ENCODE measurements around the gene CEACAM6.
"Not testable (repeated sequence)": the region's sequence is repeated elsewhere in the genome, so short reads cannot be mapped to it uniquely, and the experiment has no call there.

The CEACAM6 gene

GRCh38 chr19:41746593-41747227 is 8.6 kb upstream of the CEACAM6 start:
- in situ Hi-C loops (cut with MboI; ENCODE audit: low sequenced_read_pairs): no loop called here

GRCh38 chr19:41748012-41748411 is 7.3 kb upstream of the CEACAM6 start:
- in situ Hi-C loops (cut with MboI; ENCODE audit: low sequenced_read_pairs): no loop called here

DNA sequence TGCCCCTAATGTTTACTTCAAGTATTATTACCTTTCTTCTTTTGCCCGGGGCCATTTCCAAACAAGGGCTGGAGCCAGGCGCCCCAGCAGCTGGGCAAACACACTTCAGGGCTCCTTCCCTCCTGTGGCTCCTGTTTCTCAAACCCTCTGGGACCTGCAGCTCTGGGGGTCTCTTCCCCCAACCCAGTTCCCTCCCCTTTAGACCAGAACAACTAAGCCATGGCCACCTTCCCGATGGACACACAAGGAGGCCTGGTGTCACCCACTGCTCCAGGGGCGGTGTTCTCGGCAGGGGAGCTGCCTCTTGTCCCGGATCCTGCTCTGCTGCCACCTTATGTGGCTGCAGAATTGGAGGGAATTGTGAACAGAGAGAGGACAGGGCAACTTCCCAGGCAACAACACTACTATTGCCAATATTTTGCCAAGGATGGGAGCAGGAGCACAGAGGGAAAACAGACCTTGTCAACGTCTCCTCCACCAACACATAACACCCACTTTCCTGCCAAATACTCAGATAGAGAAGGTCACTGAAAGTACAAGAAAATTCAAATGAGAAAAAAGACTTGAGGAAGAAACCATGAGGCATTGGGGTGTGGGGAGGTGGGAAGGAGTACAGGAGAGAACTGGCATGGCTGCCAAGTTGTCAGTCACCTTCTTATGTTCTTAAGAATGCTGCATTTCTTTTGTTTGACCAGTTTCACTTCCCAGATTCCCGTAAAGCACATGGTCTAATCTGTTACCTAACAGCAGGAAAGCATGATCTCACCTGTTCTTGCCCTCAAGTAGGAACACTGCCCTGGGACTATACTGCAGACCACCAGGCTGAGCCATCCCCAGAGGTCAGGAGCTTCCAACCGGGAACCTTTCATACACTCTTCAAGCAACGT is 4.8 kb upstream of the CEACAM6 start:
- in situ Hi-C loops (cut with MboI; ENCODE audit: low sequenced_read_pairs): not testable (repeated sequence)

DNA sequence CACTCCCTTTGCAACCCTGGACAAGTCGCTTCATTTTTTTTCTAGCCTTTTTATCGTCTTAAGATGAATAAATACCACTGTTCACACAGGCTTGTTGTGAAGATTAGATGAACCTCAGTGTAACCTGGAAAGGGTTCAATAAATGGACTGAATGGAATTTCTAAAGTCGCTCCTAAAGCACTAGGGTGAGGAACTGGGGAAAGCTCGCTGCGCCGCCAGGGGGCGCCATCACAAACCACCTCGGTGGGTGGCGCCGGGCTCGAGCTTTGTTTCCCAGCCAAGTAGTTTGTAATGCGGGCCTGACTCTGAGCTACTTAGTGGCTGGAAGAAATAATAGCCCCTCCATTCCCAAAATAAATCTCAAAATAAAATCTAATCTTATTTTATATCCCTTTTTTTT is 2.2 kb upstream of the CEACAM6 start:
- in situ Hi-C loops (cut with MboI; ENCODE audit: low sequenced_read_pairs): no loop called here

GRCh38 chr19:41753936-41754529 is 1.3 kb upstream of the CEACAM6 start:
- in situ Hi-C loops (cut with MboI; ENCODE audit: low sequenced_read_pairs): no loop called here

DNA sequence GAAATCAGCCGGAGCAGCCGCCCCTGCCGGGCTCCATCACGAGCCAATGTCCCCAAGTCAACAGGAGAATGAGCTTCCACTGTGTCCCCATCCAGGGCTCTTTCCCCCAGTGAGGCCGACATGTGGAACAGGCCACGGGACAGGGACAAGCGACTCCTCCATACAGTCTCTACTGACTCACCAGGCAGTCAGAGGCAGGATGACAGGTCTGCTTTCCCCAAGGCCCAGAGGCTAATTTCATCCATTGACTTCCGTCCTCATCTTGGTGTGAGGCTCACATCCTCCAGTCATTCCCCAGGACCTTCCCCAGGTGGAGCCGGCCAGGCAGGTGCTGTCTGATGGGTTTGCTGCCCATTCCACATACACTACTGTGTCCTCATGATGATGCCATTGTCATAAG is 3.5 kb downstream of the CEACAM6 start:
- in situ Hi-C loops (cut with MboI; ENCODE audit: low sequenced_read_pairs): no loop called here

DNA sequence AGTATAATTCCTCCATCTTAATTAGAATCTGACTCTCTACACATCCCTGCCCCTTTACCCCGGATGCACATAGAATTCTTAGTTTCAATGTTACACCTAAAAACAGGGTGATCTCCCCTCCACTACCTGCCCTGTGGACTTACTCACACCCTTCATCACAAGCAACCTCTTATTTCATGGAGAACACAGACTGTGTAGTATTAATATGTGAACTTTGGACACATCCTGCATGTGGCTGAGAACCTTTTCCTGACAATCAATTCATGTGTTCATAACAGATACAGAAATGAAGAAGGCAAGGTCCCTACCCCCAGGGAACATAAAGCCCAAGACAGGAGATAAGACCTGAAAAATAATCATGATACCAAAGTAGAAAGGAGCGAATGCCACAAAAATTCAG is 11.8 kb downstream of the CEACAM6 start:
- in situ Hi-C loops (cut with MboI; ENCODE audit: low sequenced_read_pairs): no loop called here

DNA sequence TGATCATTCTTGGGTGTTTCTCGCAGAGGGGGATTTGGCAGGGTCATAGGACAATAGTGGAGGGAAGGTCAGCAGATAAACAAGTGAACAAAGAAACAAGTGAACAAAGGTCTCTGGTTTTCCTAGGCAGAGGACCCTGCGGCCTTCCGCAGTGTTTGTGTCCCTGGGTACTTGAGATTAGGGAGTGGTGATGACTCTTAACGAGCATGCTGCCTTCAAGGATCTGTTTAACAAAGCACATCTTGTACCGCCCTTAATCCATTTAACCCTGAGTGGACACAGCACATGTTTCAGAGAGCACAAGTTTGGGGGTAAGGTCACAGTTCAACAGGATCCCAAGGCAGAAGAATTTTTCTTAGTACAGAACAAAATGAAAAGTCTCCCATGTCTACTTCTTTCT is 12.8 kb downstream of the CEACAM6 start:
- in situ Hi-C loops (cut with MboI; ENCODE audit: low sequenced_read_pairs): not testable (repeated sequence)

- in situ Hi-C loops (cut with MboI; ENCODE audit: low sequenced_read_pairs): no loop called here
Measured at GRCh38 chr19:41769608-41770007, 14.3 kb downstream of the CEACAM6 start.

- in situ Hi-C loops (cut with MboI; ENCODE audit: low sequenced_read_pairs): no loop called here
Measured at GRCh38 chr19:41771410-41771809, 16.1 kb downstream of the CEACAM6 start.

GRCh38 chr19:41774515-41774980 is 19.2 kb downstream of the CEACAM6 start:
- in situ Hi-C loops (cut with MboI; ENCODE audit: low sequenced_read_pairs): no loop called here

DNA sequence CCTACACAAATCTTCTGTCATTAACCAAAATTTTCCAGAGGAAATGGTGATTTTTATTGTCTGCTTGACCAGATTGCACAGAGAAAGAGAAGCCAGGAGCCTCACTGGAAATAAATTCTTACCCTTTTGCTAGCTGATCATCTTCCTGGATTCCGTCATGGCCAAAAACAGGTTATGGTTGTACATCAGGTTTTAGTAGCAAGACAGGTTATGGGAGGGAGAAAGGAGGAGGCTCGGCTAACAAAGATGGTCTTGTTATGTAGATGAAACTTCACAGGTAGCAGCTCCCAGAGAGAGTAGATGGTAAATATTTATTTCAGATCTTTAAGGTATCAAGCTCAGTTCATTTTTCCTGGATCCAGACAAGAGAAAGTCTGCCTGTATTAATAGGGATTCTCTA is 21.4 kb downstream of the CEACAM6 start:
- in situ Hi-C loops (cut with MboI; ENCODE audit: low sequenced_read_pairs): no loop called here

DNA sequence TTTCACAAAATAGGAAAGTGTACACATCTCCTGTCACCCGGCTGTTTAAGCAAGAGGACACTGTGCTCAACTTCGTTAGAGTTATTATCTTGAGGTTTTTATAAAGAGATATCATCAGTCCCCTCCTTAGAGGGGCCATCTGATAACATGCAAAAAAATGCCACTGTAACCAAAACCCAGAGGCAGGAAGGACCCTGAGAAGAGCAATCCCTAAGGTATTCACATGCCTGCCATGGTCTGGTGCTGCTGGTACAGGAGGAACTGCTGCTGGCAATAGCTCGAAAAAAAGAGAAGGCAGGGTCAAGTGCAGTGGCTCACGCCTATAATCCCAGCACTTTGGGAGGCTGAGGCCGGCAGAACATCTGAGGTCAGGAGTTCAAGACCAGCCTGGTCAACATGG is 28.3 kb downstream of the CEACAM6 start:
- in situ Hi-C loops (cut with MboI; ENCODE audit: low sequenced_read_pairs): no loop called here

DNA sequence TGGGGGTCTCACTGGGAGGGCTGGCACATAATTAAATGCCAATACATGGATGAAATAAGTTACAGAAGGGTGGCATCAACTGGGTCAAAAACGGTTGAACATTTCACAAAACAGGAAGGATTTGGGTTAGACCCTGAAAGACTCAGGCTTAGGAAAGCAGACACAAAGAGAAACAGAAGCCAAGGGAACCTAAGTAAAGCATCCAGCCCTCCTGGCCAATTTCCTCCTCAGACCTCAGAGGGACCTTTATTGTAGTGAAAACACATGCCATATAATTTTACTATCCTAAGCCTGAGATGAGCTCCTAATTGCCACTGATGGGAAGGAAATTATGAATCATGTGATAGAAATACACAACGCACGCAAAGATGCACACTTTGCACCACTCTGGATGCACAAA is 29.0 kb downstream of the CEACAM6 start:
- in situ Hi-C loops (cut with MboI; ENCODE audit: low sequenced_read_pairs): no loop called here

DNA sequence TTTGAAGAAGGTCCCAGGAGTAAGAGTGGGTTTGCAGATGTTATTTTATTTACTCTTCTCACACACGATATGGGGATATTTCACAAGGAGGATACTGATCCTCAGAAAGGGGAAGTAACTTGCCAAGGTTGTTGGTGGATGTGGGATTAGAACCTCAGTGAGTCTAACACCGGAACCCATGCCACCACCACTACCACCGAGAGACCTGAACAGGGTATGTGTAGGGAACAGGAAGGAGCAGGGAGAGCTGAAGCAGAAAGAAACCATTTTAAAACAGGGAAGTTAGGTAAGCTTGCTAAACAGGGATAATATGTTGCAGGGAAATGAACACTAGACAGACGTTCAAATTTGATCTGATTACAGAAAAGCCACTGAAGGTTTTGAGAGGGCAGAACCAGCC is 29.4 kb downstream of the CEACAM6 start:
- in situ Hi-C loops (cut with MboI; ENCODE audit: low sequenced_read_pairs): no loop called here

GRCh38 chr19:41785653-41786052 is 30.3 kb downstream of the CEACAM6 start:
- in situ Hi-C loops (cut with MboI; ENCODE audit: low sequenced_read_pairs): no loop called here

DNA sequence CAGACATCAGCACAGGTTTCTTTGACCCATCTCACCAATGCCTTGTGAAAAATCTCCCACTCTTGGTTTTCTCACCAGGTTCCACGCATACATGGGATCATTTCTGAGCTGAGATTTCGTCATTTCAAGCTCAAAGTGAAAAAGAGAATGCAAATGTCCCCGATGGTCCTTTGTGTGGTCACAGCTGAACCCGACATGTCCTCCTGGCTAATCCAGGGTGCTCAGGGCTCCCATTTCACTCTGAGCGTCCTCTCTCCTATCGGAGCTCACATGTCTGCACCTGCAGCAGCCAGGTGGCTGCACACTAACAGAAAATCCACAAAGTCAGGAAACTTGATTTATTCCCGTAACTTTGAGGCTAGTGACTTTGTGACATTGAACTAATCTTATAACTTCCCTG is 31.7 kb downstream of the CEACAM6 start:
- in situ Hi-C loops (cut with MboI; ENCODE audit: low sequenced_read_pairs): no loop called here

GRCh38 chr19:41788518-41788917 is 33.2 kb downstream of the CEACAM6 start:
- in situ Hi-C loops (cut with MboI; ENCODE audit: low sequenced_read_pairs): not testable (repeated sequence)

- in situ Hi-C loops (cut with MboI; ENCODE audit: low sequenced_read_pairs): not testable (repeated sequence)
Measured at GRCh38 chr19:41789053-41789452, 33.7 kb downstream of the CEACAM6 start.

DNA sequence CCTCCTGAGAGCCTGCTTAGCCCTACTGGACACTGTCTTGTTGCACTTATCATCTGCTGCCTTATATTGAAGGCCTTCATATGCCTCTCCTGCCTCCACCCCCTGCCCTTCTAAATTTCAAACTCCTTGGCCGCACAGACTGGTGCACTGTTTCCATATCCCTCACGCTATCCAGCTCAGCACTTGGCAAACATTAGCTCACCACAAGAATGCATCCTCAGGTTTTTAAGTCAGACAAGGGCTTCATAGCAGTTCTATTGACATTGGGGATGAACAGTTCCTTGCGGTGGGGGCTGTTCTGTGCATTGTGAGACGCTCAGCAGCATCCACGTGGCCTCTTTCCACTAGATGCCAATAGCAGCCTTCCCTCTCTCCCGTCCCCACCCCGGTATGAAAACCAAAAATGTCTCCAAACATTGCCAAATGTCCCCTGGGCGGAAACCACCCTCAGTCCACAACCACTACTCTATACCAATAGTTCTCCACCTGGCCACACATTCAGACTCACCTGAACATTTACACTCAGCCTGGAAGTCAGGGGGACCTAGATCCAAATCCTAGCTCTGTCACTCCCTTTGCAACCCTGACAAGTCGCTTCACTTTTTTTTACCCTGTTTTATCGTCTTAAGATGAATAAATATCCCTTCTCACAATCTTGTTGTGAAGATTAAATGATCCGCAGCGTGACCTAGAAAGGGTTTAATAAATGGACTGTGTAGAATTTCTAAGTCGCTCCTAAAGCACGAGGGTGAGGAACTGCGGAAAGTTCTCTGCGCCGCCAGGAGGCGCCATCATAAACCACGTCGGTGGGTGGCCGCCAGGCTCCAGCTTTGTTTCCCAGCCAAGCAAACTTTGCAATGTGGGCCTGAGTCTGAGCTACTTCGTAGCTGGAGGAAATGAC is 37.4 kb downstream of the CEACAM6 start:
- in situ Hi-C loops (cut with MboI; ENCODE audit: low sequenced_read_pairs): no loop called here

GRCh38 chr19:41793414-41793727 is 38.0 kb downstream of the CEACAM6 start:
- in situ Hi-C loops (cut with MboI; ENCODE audit: low sequenced_read_pairs): no loop called here
